ENCODE results near the gene POLR3G. TPM values are rescaled to one million over a fixed set of nuclear protein-coding genes. Genes with fewer than 3 reads are reported as not detected.

The POLR3G gene
- 2.5 and 5.0 TPM in 2 replicates for total RNA-seq (2014; rRNA removed; shearing (Covaris generic))

- H3K9me3 ChIP-seq (replicated peaks): no peaks in the 10 kb centered on the region
- H3K4me3 ChIP-seq: peak within 1 kb of the TSS; percentile 77
- H3K4me1 ChIP-seq (replicated peaks): peaks cover 17% of the 10 kb centered on the region
- H3K36me3 ChIP-seq: 0 out of 2 replicates have a peak, but pooled peaks cover 4% of the 10 kb centered on the region
- H3K27ac ChIP-seq: no peak within 1 kb of the TSS
- no peaks in the 10 kb centered on the region for H3K27me3 ChIP-seq (replicated peaks)
- peak; percentile 92 to 93 for DNase-seq (ENCODE audit: low read depth in 1 of 2, low spot score in 2 of 2)
These were observed at the start of gene POLR3G, which contains the start of gene MBLAC2 for GRCh38 chr5:90474235-90475107. TSS of gene POLR3G (plus strand) at chr5:90474864. CDS start at chr5:90485568, 10,704 bp downstream. TSS of gene MBLAC2 (minus strand) at chr5:90474771. CDS start at chr5:90474292, 479 bp downstream.

- Histone ChIP-seq H3K4me1 (replicated peaks) (no peaks in the 10 kb centered on the region), H3K4me3 (no peak overlapping the region), H3K9me3 (replicated peaks) (no peaks in the 10 kb centered on the region), H3K27ac (no peak overlapping the region), H3K27me3 (replicated peaks) (no peaks in the 10 kb centered on the region), H3K36me3 (no peaks in the 10 kb centered on the region)
- DNase-seq (ENCODE audit: low read depth in 1 of 2, low spot score in 2 of 2): no peak
These were observed 40.4 kb upstream of the POLR3G start for GRCh38 chr5:90434116-90434714.

GRCh38 chr5:90437663-90438062 is 37.0 kb upstream of the POLR3G start:
- DNase-seq (ENCODE audit: low read depth in 1 of 2, low spot score in 2 of 2): no peak
- Histone ChIP-seq H3K27me3 (replicated peaks) (no peaks in the 10 kb centered on the region), H3K9me3 (replicated peaks) (no peaks in the 10 kb centered on the region), H3K4me3 (no peak overlapping the region), H3K4me1 (replicated peaks) (no peaks in the 10 kb centered on the region), H3K36me3 (no peaks in the 10 kb centered on the region), H3K27ac (no peak overlapping the region)

GRCh38 chr5:90438100-90438499 is 36.6 kb upstream of the POLR3G start:
- H3K27me3 ChIP-seq (replicated peaks): no peaks in the 10 kb centered on the region
- H3K36me3 ChIP-seq: no peaks in the 10 kb centered on the region
- no peaks in the 10 kb centered on the region for H3K9me3 ChIP-seq (replicated peaks)
- H3K4me1 ChIP-seq (replicated peaks): no peaks in the 10 kb centered on the region
- no peak overlapping the region for H3K27ac ChIP-seq
- DNase-seq (ENCODE audit: low read depth in 1 of 2, low spot score in 2 of 2): no peak
- no peak overlapping the region for H3K4me3 ChIP-seq

GRCh38 chr5:90440644-90441043 is 34.0 kb upstream of the POLR3G start:
- Histone ChIP-seq H3K27ac (no peak overlapping the region), H3K9me3 (replicated peaks) (no peaks in the 10 kb centered on the region), H3K36me3 (no peaks in the 10 kb centered on the region), H3K27me3 (replicated peaks) (no peaks in the 10 kb centered on the region), H3K4me1 (replicated peaks) (no peaks in the 10 kb centered on the region), H3K4me3 (no peak overlapping the region)
- no peak for DNase-seq (ENCODE audit: low read depth in 1 of 2, low spot score in 2 of 2)

GRCh38 chr5:90446961-90447360 is 27.7 kb upstream of the POLR3G start:
- Histone ChIP-seq H3K27ac (no peak overlapping the region), H3K9me3 (replicated peaks) (no peaks in the 10 kb centered on the region), H3K4me3 (no peak overlapping the region), H3K27me3 (replicated peaks) (no peaks in the 10 kb centered on the region), H3K4me1 (replicated peaks) (no peaks in the 10 kb centered on the region), H3K36me3 (no peaks in the 10 kb centered on the region)
- no peak for DNase-seq (ENCODE audit: low read depth in 1 of 2, low spot score in 2 of 2)

GRCh38 chr5:90461288-90461687 is 13.4 kb upstream of the POLR3G start:
- no peak for DNase-seq (ENCODE audit: low read depth in 1 of 2, low spot score in 2 of 2)
- no peaks in the 10 kb centered on the region for H3K36me3 ChIP-seq
- no peaks in the 10 kb centered on the region for H3K4me1 ChIP-seq (replicated peaks)

GRCh38 chr5:90472783-90473395 is 1.8 kb upstream of the POLR3G start:
- H3K4me3 ChIP-seq: peak overlapping the region; percentile 77
- DNase-seq (ENCODE audit: low read depth in 1 of 2, low spot score in 2 of 2): no peak
- no peaks in the 10 kb centered on the region for H3K27me3 ChIP-seq (replicated peaks)
- H3K27ac ChIP-seq: no peak overlapping the region
- no peaks in the 10 kb centered on the region for H3K9me3 ChIP-seq (replicated peaks)
- H3K36me3 ChIP-seq: 0 out of 2 replicates have a peak, but pooled peaks cover 4% of the 10 kb centered on the region
- peaks cover 17% of the 10 kb centered on the region for H3K4me1 ChIP-seq (replicated peaks)

More at GRCh38 chr5:90461288-90461687, 13.4 kb upstream of the POLR3G start:
- Histone ChIP-seq H3K27ac (no peak overlapping the region), H3K27me3 (replicated peaks) (no peaks in the 10 kb centered on the region), H3K9me3 (replicated peaks) (no peaks in the 10 kb centered on the region), H3K4me3 (no peak overlapping the region)

- Histone ChIP-seq H3K9me3 (replicated peaks) (no peaks in the 10 kb centered on the region), H3K36me3 (0 out of 2 replicates have a peak, but pooled peaks cover 4% of the 10 kb centered on the region), H3K4me1 (replicated peaks) (peaks cover 17% of the 10 kb centered on the region), H3K27me3 (replicated peaks) (no peaks in the 10 kb centered on the region), H3K4me3 (peak overlapping the region; percentile 77), H3K27ac (no peak overlapping the region)
- DNase-seq (ENCODE audit: low read depth in 1 of 2, low spot score in 2 of 2): peak in 1 of 2 experiments; percentile 47
These were observed 1.0 kb upstream of the POLR3G start for GRCh38 chr5:90473396-90474234.

GRCh38 chr5:90475436-90475980 is 844 bp downstream of the POLR3G start:
- no peaks in the 10 kb centered on the region for H3K9me3 ChIP-seq (replicated peaks)
- no peak for DNase-seq (ENCODE audit: low read depth in 1 of 2, low spot score in 2 of 2)
- no peak overlapping the region for H3K4me3 ChIP-seq
- no peak overlapping the region for H3K27ac ChIP-seq
- H3K4me1 ChIP-seq (replicated peaks): peaks cover 17% of the 10 kb centered on the region
- H3K27me3 ChIP-seq (replicated peaks): no peaks in the 10 kb centered on the region
- 0 out of 2 replicates have a peak, but pooled peaks cover 4% of the 10 kb centered on the region for H3K36me3 ChIP-seq

GRCh38 chr5:90476391-90476790 is 1.7 kb downstream of the POLR3G start:
- Histone ChIP-seq H3K9me3 (replicated peaks) (no peaks in the 10 kb centered on the region), H3K27ac (no peak overlapping the region), H3K4me3 (no peak overlapping the region), H3K27me3 (replicated peaks) (no peaks in the 10 kb centered on the region), H3K4me1 (replicated peaks) (peaks cover 17% of the 10 kb centered on the region), H3K36me3 (0 out of 2 replicates have a peak, but pooled peaks cover 4% of the 10 kb centered on the region)
- DNase-seq (ENCODE audit: low read depth in 1 of 2, low spot score in 2 of 2): no peak

GRCh38 chr5:90477073-90477472 is 2.4 kb downstream of the POLR3G start:
- Histone ChIP-seq H3K9me3 (replicated peaks) (no peaks in the 10 kb centered on the region), H3K27me3 (replicated peaks) (no peaks in the 10 kb centered on the region), H3K4me3 (no peak overlapping the region), H3K27ac (no peak overlapping the region), H3K4me1 (replicated peaks) (peaks cover 17% of the 10 kb centered on the region), H3K36me3 (0 out of 2 replicates have a peak, but pooled peaks cover 4% of the 10 kb centered on the region)
- no peak for DNase-seq (ENCODE audit: low read depth in 1 of 2, low spot score in 2 of 2)

Measured in SJSA1 (cell line).